GM18861 (cell line): ENCODE results near the gene PDHB.

ENCODE experiments used
- ATAC-seq: cut with Tn5 transposase; IDR thresholded peaks from one replicate; pipeline ENCODE4 v1.9.1; 2021; ENCODE audit not compliant: unreplicated experiment

The PDHB gene

GRCh38 chr3:58433400-58434167, at the start of gene PDHB:
PDHB (minus strand) TSS chr3:58433832; CDS start chr3:58433809, 23 bp downstream.
- ATAC-seq = peak; percentile 84

DNA sequence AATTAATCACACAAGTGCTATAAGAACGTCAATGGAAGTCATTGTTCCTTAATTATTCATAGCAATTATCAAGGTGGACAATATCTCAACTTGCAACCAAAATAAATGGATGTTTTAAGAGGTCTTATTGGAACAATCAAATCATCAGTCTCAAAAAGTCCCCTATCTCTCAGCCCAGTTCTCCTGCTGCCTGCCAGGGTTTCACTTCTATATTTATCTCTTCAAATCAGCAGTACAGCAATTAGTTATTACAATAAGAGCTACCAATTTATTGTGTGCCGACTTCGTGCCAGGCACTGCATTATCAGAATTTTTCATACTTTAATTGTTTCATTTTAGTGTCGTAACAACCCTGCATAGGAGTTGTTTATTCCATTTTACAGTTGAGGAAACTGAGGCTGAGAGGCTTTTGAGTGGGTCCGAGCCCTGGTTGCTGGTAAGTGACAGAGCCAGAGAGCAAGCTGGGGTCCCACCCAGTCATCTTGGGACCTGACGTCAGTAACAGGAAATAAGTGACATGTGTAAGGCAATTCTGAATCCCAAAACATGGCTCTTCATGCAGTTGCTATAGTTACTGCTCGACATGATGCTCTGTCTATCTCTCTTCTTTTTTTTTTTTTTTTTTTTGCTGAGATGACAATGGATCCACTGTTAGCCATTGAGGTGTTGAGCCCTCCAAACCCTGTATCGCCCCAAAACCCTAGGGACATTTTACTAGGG, 49.4 kb upstream of the PDHB start:
- no peak for ATAC-seq

GRCh38 chr3:58480309-58480708, 46.7 kb upstream of the PDHB start:
- no peak for ATAC-seq

GRCh38 chr3:58478781-58479180, 45.1 kb upstream of the PDHB start:
- ATAC-seq = no peak

- ATAC-seq = no peak
These were observed 41.4 kb upstream of the PDHB start for GRCh38 chr3:58474967-58475578.

DNA sequence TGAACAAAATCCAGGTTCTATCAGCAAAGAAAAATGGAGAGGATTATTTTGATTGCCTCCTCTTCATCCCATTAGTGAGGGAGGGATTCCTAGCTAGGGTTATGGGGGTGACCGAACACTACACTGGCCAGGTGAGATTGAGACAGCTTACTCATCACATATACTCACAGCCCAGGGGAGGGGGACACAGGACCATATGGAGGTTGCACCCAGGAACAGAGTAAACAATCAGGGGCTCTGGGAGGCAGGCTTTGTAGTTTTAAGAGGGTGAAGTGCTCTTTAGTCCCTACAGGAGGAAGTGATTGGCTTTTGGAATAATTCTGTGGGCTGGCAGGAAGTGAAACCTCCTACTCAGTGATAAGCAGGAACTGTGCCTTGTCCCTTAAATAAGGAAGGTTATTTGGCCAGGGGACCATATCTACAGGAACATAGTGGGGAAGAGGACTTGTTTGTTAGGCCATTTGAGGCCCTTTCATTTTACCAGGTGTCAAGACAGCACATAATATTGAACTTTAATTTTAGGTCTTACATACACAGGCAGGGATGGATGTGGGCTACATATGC, 40.8 kb upstream of the PDHB start:
- ATAC-seq = no peak

- ATAC-seq = no peak
These were observed 39.6 kb upstream of the PDHB start for GRCh38 chr3:58473275-58473674.

- ATAC-seq = no peak
These were observed 37.6 kb upstream of the PDHB start for GRCh38 chr3:58471025-58471887.

DNA sequence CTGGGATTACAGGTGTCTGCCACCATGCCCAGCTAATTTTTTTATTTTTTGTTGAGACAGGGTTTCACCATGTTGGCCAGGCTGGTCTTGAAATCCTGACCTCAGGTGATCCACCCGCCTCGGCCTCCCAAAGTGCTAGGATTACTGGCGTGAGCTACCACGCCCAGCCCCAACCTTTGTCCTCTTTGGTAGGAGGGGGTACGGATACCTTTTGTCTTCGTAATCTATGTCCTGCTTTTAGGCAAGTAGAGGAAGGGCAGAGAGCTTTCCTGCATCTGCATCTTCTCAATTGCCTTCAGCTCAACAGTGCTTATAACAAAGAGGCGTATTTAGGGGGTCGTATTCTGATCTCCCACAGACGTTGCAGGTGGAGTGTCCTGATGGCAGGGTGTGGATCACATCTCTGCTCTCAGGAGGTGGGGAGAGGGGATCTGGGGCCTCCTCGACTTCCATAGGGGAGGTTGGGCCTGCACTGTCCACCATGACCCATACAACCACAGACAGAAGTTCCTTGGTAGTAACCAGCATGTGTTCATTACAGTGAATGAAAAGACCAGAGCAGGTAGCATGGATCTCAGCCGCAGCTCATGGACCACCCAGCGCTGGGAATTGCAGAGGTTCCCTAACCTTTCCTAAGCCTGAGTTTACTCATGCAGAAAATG, 36.9 kb upstream of the PDHB start:
- ATAC-seq = no peak

- ATAC-seq = no peak
These were observed 35.5 kb upstream of the PDHB start for GRCh38 chr3:58469096-58469495.

DNA sequence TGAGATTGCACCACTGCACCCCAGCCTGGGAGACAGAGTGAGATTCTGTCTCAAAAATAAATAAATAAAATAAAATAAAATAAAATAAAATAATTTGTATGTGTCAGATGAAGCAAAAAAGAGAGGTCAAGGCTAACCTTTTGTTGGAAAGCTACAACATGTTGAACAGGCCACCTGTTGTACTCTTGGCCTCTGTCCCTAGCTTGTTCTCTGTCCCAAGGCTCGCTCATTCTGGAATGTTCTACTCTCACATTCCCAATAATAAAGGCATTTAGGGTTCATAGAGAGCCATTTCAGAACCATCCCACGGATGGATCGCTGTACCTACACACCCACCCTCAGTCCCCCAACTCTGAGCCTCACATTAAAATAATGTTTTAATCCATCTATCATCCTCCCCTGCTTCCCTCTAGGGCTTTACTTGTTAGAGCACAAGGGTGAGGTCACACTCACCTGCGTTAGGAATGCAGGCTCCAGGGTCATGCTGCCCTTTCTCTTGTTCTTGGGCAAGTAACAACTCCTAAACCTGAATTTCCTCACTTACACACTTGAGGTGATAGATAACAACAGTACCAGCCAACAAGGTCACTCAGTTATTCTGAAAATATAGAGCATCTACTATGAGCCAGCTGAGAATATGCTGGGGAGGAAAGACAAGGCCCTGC, 33.4 kb upstream of the PDHB start:
- no peak for ATAC-seq

DNA sequence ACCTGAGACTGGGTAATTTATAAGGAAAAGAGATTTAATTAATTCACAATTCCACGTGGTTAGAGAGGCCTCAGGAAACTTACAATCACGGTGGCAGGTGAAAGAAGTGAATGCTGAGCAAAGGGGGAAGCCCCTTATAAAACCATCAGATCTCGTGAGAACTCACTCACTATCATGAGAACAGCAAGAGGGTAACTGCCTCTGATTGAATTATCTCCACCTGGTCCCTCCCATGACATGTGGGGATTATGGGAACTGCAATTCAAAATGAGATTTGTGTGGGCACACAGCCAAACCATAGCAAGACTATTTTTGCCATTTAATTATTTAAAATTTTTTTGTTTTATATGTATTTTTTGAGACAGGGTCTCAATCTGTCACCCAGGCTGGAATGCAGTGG, 31.2 kb upstream of the PDHB start:
- ATAC-seq = no peak

DNA sequence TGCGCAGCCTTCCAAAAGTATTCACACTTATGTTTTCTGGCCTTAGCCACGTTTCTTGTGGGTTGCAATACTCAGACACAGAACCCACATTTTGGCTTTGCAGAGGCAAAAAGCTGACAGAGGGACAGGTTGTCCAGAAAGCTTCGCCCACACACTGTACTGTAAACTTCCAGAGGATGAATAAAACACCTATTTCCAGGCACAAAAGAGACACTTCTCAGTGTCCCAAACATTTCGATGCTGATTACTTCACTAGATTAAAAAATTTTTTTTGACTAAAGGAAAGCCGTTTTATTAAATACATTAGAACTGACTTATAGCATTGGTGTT, 30.3 kb upstream of the PDHB start:
- no peak for ATAC-seq

GRCh38 chr3:58463181-58463941, 29.7 kb upstream of the PDHB start:
- peak; percentile 86 for ATAC-seq

DNA sequence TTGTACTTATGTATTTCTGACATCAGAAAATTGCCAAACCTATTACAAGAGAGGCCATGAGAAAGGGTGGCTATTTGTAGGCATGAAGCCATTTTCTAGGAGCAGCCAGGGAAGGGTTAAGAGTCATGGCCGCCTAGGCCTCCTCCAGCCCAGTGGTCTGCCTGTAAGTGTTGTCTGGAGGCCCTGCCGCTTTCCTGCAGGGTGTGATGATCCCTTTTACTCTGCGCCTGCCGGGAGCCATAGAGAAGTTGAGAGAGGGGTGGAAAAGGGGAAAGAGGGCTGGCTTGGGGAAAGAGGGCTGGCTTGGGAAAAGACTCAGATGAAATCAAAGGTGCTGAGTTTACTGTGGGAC, 29.2 kb upstream of the PDHB start:
- ATAC-seq = no peak

GRCh38 chr3:58459160-58459559, 25.5 kb upstream of the PDHB start:
- ATAC-seq = no peak

- no peak for ATAC-seq
These were observed 18.5 kb upstream of the PDHB start for GRCh38 chr3:58452176-58452575.

DNA sequence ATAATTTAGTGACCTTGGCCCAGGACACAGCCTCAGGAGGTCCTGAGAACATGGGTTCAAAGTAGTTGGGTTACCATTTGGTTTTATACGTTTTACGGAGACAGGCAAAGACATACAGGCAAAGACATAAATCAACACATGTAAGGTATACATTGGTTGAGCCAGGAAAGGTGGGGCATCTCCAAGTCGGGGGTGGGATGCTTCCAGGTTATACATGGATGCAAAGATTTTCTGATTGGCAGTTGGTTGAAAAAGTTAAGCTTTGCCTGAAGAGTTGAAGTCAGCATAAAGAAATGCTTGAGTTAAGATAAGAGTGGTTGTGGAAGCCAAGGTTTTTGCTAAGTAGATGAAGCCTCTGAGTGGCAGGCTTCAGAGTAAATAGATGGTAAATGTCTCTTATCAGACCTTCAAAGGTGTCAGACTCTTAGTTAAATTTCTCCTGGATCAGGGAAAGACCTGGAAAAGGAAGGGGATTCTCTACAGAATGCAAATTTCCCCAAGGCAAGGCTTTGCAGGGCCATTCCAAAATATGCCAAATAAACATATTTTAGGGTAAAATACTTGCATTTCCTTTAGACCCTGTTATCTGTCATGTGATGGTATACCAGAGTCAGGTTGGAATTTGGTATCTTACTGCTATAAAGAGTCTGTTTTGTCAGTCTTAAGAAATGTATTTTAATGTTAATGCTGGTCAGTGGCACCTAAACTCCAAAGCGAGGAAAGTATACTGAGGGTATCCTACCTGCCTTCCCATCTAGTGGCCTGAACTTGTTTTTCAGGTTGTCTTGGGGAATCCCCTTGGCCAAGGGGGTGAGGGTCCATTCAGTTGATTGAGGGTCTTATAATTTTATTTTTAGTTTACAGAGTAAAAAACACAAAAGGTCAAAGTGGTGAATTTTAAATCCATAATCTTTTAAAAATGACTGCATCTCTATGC, 8.2 kb upstream of the PDHB start:
- ATAC-seq = no peak
